SKM-1 treated with dmso at 0.1 percent for 144 hours (cell line): Measurements from ENCODE around the gene OR13J1.
A peak's percentile ranks its signal among the peaks of the same experiment; 100 is the strongest.

ENCODE experiments used
- DNase-seq: peaks from one replicate; lab custom pipeline; 2025; ENCODE audit not compliant: unreplicated experiment; lab: John Stamatoyannopoulos, UW

OR13J1 gene

DNA sequence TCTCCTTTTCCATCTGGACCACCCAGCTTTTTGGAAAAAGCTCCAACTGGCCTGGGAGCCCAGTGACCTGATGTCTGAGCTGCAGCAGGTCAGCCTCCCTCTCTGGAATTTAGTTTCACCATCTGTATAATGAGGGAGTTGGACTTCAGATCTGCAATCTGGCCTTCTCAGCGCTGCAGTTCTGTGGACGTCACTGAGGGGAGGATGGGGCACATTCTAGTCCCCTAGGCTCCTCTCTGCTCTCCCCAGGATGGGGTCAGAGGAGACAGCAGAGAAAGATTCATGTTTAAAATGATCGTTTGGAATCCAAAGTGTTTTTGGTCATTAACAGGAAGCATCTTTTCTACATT, 10.2 kb downstream of the OR13J1 start:
- no peak for DNase-seq

DNA sequence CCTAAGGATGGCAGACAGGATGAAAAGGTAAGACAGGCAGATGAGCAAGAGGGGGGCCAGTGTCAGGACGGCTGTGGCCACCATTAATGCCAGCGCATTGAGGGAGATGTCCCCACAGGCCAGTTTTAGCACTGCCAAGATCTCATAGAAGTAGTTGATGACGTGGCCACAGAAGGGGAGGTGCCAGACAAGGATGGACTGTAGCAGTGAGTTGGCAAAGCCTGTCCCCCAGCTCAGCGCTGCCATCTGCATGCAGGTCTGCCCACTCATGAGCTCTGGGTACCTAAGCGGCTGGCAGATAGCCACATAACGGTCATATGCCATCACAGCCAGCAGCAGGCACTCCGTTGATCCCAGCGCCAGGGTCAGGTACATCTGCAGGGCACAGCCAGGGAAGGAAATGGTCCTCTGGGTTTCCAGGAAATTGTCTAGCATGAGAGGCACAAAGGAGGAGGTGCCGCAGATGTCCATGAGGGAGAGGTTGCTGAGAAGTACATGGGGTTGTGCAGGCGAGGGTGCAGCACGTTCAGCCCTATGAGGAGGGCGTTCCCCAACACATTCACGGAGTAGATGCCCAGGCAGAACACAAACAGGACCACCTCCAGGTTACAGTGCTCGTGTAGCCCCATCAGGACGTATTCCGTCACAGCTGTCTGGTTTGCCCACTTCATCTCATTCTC, 10.8 kb downstream of the OR13J1 start:
- no peak for DNase-seq

DNA sequence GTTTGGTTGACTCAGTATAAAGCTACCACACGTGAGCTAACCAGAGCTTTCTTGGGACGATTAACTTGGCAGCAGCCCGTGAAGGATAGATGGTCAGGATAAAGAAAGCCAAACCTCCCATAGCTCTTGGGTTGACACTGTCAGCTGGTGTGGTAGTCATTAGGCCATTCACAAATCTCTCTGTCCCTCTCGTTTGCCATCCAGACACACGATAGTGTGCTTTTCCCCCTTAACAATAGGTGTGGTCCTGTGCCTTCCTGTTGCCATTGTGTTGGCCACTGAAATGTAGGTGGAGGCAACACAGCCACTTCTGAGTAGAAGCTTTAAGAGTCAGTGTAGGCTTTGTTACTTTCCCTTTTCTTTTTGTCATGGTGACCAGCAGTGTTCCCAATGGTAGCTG, 11.7 kb downstream of the OR13J1 start:
- DNase-seq, result no peak

DNA sequence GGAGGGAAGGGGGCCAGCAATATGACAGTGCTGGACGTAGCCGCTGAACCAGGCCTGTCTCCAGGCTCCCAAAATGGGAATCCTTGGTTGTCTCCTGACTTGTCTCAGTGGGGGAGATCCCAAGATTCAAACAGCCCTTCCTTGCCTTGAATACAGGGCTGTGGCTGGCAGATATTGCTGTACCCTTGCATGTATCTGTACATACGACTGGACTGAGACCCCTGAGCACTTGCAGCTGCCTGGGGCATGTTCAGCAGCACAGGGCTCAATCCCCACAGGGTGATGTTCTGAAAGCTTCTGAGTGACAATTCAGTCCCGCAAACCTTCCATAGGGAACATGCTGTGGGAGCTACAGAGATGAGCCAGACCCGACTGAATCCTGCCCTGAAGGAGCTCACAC, 13.3 kb downstream of the OR13J1 start:
- DNase-seq, result no peak

DNA sequence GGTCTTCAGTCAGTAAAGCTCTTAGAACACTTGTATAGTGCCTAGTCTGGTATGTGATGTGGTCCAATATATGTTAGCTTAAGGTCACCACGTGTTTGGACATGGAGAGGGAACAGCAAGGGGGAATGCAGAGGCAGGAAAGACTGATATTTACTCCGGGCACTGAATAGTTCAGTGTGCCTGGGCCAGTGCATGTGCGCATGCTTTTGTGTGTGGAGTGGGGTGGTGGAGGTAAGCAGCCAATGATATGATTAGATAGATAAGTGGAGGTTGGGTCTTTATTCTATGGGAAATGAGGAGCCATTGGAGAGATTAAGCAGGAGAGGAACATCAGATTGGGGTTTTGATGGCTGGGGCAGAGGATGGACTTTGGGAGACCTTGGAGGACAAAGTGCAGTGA, 14.0 kb downstream of the OR13J1 start:
- no peak for DNase-seq

DNA sequence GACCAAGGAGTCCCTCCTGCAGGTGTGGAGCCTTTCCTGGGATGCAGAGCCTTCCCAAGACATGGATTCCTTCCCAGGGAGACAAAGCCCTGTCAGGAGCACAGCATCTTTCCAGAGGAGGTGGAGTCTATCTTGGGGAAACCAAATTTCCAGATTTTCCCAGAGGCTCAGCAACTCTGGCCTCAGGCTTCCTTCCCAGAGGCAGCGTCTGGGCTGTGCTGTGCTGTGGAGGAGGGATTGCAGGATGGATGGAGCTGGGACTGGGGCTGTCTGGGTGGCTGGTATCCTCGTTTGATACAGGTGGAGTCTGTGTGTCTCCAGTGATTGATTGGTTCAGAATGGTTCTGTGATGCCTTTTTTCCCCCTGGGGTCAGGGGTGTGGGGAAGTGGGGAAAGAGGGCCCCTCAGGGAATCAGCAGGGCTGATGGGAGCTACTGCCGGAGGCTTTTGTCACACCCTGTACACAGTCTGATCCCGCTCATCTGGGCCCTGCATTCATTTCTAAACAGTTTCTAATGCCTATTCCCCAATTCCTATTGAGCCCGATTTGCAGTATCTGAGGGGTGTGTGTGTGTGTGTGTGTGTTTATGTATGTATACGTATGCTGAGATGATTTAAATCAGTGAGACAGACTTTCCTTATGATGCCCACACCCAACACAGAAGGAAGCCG, 16.0 kb downstream of the OR13J1 start:
- no peak for DNase-seq

DNA sequence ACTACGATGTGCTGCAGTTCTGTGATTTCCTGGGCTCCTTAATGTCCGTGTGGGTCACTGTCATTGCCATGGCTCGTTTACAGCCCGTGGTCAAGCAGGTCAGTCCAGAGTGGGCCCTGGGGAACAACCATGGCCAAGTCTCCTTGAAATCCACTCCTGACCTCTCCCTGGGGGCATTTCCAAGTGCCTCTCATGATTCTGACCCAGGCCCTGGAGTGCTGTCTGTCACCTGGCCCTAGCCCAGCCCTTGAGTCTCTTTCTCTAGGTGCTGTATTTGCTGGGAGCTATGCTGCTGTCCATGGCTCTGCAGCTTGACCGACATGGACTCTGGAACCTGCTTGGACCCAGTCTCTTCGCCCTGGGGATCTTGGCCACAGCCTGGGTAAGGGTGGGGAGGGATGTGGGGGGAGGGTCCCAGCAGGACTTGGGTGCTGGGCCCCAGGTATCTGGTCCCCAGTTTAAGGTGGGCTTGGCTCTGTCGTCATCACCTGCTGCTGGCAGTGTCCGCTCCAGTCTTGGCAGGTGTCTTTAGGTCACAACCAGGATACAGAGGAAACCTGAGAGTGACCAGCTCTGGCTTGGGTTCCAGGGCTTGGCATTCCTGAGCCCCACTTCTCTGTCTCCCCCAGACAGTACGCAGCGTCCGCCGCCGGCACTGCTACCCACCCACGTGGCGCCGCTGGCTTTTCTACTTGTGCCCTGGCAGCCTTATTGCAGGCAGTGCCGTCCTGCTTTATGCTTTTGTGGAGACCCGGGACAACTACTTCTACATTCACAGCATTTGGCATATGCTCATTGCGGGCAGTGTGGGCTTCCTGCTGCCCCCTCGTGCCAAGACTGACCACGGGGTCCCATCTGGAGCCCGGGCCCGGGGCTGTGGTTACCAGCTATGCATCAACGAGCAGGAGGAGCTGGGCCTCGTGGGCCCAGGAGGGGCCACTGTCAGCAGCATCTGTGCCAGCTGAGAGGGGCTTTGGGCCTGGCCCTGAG, 17.0 kb downstream of the OR13J1 start:
- DNase-seq, result no peak

DNA sequence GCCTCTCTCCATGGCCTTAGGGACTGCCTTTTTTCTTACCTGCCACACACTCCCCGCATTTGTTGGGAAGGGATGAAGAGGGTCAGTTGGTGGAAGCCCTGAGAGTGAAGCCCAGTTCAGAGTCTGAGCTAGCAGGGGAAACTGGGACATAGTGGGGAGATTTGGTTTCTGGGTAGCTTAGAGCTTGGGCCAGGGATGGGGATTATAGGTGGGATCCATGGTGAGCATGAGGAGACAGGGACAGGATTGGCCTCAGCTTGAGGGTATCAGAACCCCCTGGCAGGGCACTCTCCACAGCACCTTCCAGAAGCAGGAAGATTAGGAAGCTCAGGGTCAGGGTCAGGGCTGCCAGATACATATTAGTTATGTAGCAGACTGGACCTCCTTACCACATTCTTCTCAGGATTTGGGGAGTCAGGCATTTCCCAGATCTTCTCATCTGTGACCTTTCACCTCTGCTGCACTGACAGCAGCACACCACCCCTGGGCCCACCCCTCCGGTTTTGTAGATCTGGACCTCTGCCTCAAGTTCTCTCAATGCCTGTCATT, 17.9 kb downstream of the OR13J1 start:
- no peak for DNase-seq

DNA sequence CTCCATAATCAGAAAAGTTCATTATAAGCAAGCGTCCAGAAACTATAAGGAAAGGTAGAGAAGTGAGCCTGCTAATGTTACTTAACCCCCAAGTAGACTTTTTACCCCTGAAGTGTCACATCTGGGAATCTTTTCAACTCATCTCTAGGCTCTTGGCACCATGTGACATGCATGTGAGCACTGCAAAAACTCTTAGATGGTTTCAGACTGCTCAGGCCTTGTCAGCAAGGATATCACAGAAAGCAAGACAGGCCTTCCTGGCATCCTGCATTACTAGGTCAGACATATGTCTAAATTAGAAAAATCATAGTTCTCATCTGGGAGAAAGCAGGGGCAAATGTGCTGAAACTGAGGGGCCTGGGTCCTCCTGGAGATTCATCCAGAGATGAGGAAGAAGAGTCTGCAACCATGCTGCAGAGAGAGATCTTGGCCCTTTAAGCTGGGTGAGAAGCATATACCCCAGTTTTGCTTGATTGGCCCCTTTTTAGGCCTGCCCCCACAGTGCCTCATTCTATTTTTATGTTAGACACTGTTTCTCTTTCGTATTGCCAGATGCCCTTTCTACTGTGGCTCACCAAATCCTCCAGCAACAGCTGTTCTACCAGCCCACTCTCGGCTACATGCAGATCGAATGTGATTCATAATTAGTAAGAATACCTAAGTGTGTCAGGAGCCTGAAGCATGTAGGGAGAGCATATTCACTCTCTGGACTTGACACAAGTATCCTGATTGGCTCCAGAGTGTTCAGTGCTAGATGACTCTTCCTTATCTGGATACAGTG, 22.2 kb downstream of the OR13J1 start:
- no peak for DNase-seq

DNA sequence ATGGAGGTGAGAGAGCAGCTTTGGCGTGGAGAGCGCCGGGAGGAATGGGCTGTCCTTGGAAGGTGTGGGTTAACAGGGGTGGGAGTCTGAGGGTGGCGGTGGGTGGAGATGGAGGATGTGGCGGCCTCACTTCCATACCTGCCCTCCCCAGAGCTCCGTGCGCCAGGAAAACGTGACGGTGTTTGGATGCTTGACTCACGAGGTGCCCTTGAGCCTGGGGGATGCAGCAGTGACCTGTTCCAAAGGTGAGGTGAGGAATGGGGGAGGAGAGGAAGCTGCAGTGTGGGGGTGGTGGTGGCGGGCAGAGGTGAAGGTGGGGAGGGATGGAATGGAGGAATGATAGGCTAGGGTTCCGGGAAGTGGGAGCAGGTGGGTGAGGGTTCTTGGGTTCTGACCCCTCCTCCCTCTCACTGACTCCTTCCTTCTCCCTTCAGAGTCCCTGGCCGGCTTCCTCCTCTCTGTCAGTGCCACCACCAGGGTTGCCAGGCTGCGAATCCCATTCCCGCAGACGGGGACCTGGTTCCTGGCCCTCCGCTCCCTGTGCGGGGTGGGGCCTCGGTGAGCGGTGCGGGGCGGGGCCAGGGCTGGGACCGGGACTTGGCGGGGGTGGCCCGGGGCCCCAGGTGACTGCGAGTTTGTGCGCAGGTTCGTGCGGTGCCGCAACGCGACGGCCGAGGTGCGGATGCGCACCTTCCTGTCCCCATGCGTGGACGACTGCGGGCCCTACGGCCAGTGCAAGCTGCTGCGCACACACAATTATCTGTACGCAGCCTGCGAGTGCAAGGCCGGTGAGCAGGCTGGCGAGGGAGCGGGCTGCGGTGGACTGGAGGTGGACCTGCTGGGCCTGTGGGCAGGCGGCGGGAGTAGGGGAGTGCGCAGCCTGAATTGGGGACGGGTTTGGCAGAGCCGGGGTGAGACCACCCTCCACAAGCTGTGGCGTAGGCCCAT, 24.1 kb downstream of the OR13J1 start:
- no peak for DNase-seq

DNA sequence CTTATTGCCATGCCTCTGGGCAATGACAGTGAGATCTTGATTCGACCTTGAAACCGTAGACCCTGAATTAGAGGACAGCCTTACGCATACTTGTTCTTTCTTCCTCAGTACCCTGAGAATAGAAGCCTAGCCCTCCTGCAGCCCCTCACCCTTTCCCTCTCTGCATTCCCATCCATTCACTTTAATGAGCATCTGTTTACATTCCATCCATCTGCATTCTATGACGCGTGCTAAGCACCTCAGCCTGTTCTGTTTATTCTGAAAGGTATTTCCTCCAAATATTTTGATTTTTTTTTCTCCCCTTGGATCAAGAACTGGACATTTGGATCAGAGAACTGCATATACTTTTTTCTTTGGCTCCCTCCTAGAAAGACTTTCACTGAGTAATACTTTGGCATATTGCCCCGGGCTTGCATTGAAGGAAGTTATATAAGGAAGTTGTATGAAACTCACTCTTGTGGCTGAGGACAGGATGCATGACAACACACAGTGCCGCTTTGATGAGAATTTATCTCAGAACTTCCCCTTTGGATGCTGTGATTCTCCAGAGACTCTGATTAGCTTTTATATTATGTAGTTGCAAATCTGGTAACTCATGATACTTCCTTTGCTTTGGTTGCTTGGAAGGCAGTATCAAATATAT, 25.5 kb downstream of the OR13J1 start:
- peak; percentile 96 for DNase-seq

DNA sequence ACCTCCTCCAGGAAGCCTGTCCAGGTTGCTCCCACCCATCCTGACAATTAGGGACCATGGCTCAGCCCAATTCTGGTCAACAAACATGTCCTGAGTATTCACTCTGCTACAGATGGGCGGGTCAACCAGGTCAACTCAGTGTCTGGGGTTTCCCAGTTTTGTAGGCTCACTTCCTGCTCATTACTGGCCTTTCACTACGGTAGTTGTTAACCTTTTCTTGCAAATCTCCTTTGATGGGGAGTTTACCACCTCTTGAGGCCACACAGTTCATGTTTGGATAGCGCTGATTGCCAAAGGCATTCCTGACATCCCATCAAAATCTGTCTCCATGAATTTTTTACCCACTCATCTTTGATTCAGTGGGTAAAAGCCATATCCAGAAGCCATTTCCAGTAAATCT, 27.4 kb downstream of the OR13J1 start:
- no peak for DNase-seq

DNA sequence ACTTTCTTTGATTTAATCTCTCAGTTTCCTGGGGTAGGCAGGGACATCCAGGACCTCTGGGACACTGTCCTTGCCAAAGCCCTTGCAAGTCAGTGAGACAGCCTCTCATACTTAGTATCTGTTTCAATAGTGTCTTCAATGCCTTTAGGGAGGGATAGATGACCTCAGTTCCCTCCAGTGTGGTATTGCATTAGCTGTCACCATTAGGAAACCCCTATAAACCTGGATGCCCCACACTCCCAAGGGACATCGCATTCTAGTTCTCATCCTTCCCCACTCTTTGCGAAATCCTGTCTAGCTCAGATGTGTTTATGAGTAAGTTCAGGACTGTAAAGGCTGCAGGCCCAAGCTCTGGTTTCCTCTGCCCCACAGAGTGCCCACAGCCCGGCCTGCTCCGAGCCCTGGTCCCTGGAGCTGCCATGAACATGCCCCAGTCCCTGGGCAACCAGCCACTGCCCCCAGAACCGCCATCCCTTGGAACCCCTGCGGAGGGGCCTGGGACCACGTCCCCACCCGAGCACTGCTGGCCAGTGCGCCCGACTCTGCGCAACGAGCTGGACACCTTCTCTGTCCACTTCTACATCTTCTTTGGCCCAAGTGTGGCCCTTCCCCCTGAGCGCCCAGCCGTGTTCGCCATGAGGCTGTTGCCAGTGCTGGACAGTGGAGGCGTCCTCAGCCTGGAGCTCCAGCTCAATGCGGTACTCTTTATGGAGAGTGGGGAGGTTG, 28.0 kb downstream of the OR13J1 start:
- no peak for DNase-seq

DNA sequence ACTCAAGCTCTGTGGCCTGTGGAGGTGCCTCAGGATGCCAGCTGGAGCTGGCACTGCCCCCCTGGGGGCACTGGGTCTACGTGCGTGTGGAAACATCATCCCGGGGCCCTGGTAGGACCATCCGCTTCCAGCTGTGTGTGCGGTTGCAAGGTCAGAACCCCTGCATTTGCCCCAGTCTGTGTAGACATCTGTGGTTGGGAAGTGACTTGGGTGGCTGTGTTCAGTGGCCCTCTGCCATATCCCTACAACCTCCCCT, 28.6 kb downstream of the OR13J1 start:
- no peak for DNase-seq

DNA sequence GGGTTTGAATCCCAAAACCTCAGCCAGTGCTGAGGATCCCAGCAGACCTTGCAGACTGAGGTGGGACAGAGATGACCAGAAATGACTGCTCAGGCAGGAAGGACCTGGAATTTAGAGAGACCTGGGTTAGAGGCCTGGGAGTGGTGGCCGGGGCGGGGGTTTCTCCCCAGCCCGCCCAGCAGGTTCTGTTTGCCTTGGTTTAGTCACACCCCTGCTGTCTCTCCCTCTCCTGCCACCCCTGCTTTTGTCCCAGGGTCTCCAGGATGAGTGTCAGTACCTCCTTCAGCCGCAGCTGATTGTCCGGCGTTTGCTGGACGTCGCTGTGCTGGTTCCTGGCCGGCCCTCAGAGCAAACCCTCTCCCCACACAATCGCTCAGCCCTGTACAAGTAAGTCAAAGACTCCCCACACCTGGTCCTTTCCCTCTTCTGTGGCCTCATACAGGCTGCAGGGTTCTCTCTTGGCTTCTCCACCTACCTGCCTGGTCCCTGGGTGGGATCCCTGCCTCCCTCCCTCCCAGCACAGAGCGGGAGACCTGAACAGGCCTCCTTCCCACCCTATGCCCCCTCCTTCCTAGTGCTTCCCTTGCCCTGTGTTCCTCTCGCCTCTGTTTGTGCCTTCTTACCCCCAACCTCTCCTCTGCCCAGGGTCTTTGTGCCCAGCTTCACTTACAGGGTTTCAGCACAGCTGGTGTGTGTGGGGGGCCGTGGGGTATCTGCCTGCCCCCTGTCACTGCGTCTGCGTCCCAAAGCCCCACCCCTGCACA, 29.1 kb downstream of the OR13J1 start:
- no peak for DNase-seq

DNA sequence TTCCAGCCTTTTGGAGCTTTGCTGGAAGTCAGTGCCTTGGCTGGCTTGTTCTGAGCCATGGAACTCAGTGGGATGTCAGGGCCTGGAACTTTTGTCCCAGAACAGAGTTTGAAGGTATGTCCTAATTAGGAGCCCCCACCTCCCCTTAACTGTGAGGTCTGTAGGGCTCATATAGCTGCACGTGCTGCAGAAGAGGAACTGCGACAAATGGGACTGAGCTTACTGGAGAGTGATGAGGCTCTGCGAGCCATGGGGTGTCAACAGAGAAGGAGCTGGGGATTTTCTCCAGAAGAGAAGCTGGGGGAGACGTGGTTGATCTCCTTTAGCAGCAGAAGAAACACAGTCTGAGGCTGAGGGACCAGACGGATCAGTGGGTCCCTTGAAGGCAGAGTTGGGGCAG, 30.3 kb downstream of the OR13J1 start:
- DNase-seq, result no peak

DNA sequence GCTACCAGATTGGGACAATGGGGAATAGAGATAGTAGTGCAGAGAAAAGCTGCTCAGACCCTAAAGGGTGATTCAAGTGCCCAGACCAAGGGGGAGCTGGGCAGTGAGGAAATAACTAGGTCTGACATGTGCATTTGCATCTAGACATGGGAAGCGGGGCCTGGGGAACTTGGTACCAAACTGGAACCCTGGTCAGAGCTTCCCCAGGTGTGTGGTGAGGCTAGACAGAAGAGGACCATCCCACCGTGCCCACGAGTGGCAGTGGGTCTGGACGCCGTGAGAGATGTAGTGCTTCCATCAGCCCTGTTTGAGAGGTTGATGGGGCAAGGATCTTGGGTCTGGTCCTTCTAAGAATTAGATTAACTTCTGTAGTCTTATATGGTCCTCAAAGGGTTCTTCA, 33.6 kb downstream of the OR13J1 start:
- DNase-seq, result no peak

DNA sequence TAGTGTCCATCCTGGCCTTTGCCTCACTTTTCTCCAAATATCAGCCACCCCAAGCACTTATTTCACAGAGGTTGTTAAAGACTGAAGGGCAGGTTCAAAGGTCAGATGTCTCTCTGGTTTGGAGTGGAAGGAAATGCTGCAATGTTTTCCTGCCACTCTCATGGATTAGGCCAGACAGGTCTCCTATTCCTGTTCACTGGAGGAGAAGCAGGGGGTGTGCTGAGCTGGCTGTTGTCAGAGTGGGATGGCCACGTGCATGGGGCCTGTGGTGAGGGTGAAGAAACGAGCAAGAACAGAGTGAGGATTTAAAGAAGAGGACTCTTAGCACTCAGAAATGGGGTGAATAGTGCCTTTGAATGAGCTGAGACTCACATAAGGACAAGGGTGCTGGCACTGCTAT, 34.4 kb downstream of the OR13J1 start:
- DNase-seq, result no peak
